Ovary (tissue), 3 donors: ENCODE data around the gene ZNF841.

Experiments
- CTCF ChIP-seq, 3 donors: fragments of 450-650 bp in 2 of 3; fragments of 200-600 bp in 1 of 3; IDR thresholded peaks; one replicate each; pipeline versions ENCODE4 v1.5.1 to v1.8.0; 2016 to 2022; ENCODE audit warnings: antibody characterized with exemption in 3 of 3, mild to moderate bottlenecking in 1 of 3
- EP300 ChIP-seq: sonication (generic); formaldehyde crosslinking; IDR thresholded peaks from one replicate; pipeline ENCODE4 v1.6.1; 2017; ENCODE audit warnings: antibody characterized with exemption
- POLR2A ChIP-seq: fragments of 450-650 bp; IDR thresholded peaks from one replicate; pipeline ENCODE4 v1.6.1; 2017; ENCODE audit warnings: antibody characterized with exemption, mild to moderate bottlenecking, moderate library complexity
- donor health status: DM: no; HTN: no; CAD: no.

GRCh38 chr19:52070496-52070895 lies 25.1 kb downstream of the ZNF841 start:
- no peak for TF ChIP-seq CTCF (IDR thresholded peaks at IDR 0.05)
- no peak for TF ChIP-seq POLR2A
- no peak for TF ChIP-seq EP300
